ENCODE measurements around the gene ARHGAP44.

DNA sequence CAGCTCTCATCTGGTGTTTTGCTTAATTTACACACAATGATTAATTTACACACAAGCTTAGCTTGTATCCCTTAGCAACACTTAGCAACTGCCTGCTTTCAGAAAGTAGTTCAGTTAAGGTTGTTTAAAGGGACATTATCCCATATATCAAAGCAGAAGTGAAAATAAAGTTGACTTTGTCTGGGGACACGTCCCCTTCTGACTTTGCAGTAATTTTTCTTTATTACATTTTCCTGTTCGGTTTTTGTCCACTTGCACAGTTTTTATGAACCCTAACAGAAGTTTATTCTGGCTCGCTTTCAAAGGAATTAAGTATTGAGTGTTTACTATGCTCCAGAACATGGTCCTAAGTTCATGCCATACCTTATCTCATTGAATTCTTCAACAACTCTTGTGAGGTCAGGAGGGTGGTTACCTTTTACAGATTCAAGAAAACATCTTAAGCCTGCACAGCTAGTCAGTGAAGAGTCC is 41.5 kb downstream of the ARHGAP44 start:
- no peak for TF ChIP-seq ZBTB8A (tag by site-specific recombination; IDR thresholded peaks at IDR 0.05)
- TF ChIP-seq ZNF311 (tag by site-specific recombination; IDR thresholded peaks at IDR 0.05; ENCODE audit: borderline replicate concordance), result no peak
- TF ChIP-seq, protein P1, sequence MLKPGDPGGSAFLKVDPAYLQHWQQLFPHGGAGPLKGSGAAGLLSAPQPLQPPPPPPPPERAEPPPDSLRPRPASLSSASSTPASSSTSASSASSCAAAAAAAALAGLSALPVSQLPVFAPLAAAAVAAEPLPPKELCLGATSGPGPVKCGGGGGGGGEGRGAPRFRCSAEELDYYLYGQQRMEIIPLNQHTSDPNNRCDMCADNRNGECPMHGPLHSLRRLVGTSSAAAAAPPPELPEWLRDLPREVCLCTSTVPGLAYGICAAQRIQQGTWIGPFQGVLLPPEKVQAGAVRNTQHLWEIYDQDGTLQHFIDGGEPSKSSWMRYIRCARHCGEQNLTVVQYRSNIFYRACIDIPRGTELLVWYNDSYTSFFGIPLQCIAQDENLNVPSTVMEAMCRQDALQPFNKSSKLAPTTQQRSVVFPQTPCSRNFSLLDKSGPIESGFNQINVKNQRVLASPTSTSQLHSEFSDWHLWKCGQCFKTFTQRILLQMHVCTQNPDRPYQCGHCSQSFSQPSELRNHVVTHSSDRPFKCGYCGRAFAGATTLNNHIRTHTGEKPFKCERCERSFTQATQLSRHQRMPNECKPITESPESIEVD (tag by site-specific recombination; IDR thresholded peaks at IDR 0.05), result no peak
- TF ChIP-seq CTCF (tag by site-specific recombination; IDR thresholded peaks at IDR 0.05), result no peak
- no peak for TF ChIP-seq ZNF302 (tag by site-specific recombination; IDR thresholded peaks at IDR 0.05; ENCODE audit: low read depth)
- TF ChIP-seq, protein P2, sequence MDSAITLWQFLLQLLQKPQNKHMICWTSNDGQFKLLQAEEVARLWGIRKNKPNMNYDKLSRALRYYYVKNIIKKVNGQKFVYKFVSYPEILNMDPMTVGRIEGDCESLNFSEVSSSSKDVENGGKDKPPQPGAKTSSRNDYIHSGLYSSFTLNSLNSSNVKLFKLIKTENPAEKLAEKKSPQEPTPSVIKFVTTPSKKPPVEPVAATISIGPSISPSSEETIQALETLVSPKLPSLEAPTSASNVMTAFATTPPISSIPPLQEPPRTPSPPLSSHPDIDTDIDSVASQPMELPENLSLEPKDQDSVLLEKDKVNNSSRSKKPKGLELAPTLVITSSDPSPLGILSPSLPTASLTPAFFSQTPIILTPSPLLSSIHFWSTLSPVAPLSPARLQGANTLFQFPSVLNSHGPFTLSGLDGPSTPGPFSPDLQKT (IDR thresholded peaks at IDR 0.05; ENCODE audit: borderline replicate concordance, low read depth, low read length), result no peak
- TF ChIP-seq ZNF404 (tag by site-specific recombination; IDR thresholded peaks at IDR 0.05), result no peak
- TF ChIP-seq PRDM10 (tag by site-specific recombination; IDR thresholded peaks at IDR 0.05), result no peak
- TF ChIP-seq ZNF561 (tag by site-specific recombination; IDR thresholded peaks at IDR 0.05; ENCODE audit: borderline replicate concordance), result no peak
- TF ChIP-seq ZNF585B (tag by site-specific recombination; IDR thresholded peaks at IDR 0.05), result no peak
- TF ChIP-seq SETDB1 (IDR thresholded peaks at IDR 0.05; ENCODE audit: insufficient read length, low read length), result no peak
- TF ChIP-seq ZNF18 (tag by site-specific recombination; IDR thresholded peaks at IDR 0.05), result no peak
- TF ChIP-seq GLI4 (tag by site-specific recombination; IDR thresholded peaks at IDR 0.05), result no peak

All from HEK293 (cell line).